Pulmonary artery endothelial cell (primary cell): ENCODE measurements around the gene ULK1. TPM values are rescaled to one million over a fixed set of nuclear protein-coding genes. Genes with fewer than 3 reads are reported as not detected.

Experiments used
- DNase-seq: peaks from one replicate; pipeline ENCODE4 v3.0.0-alpha.2; 2011; ENCODE audit warnings: low read depth, low spot score
- total RNA-seq: library from RNA; depleted of rRNA; stranded (reverse); fragments of >200 nt; gene quantifications from 2 replicates; pipeline ENCODE4 v1.2.3, GENCODE V29; 2014

The ULK1 gene
- total RNA-seq, 1 donor from 2014 or later = 5.2 TPM

GRCh38 chr12:131965073-131965472 lies 70.7 kb downstream of the ULK1 start:
- DNase-seq = no peak

GRCh38 chr12:131971226-131971625 lies 76.8 kb downstream of the ULK1 start:
- DNase-seq = no peak

Other genes with a start within 250 kb of the ULK1 start
- 20.8 and 26.3 TPM in 2 replicates for gene SFSWAP, start 183.5 kb upstream of the ULK1 start, total RNA-seq
- 3.2 and 4.7 TPM in 2 replicates for gene MMP17, start 66.2 kb upstream of the ULK1 start, total RNA-seq
- gene PUS1, start 34.7 kb downstream of the ULK1 start, total RNA-seq = 16.6 and 27.1 TPM in 2 replicates
- 8.8 and 9.4 TPM in 2 replicates for gene EP400, start 55.3 kb downstream of the ULK1 start, total RNA-seq
- gene DDX51, start 249.7 kb downstream of the ULK1 start, total RNA-seq = 10.0 and 11.9 TPM in 2 replicates
- gene NOC4L, start 249.8 kb downstream of the ULK1 start, total RNA-seq = 15.2 and 22.4 TPM in 2 replicates